Neural progenitor cell (in vitro differentiated cells): ENCODE measurements around the gene ABHD1. TPM values are rescaled to one million over a fixed set of nuclear protein-coding genes. Genes with fewer than 3 reads are reported as not detected.

Experiments used
- DNase-seq: peaks from one replicate; pipeline ENCODE4 v3.0.0-alpha.2; 2016; ENCODE audit warnings: low spot score
- H2AFZ ChIP-seq: fragments of 200-600 bp; sonication (generic); replicated peaks from 2 replicates; pipeline ENCODE4 v1.6.1; 2016; ENCODE audit warnings: antibody characterized with exemption
- H3F3A ChIP-seq: fragments of 200-600 bp; sonication (generic); 2 replicates; pipeline ENCODE4 v1.6.1; 2016; ENCODE audit warnings: antibody characterized with exemption, low read depth
- H3K27ac ChIP-seq: fragments of 200-600 bp; sonication (generic); 2 replicates; pipeline ENCODE4 v1.5.1; 2016; ENCODE audit warnings: mild to moderate bottlenecking
- H3K27me3 ChIP-seq: fragments of 200-600 bp; sonication (generic); 2 replicates; pipeline ENCODE4 v1.6.1; 2016; ENCODE audit warnings: mild to moderate bottlenecking, moderate library complexity
- H3K36me3 ChIP-seq: fragments of 200-600 bp; sonication (generic); 2 replicates; pipeline ENCODE4 v1.5.1; 2016
- H3K4me1 ChIP-seq: fragments of 200-600 bp; sonication (generic); 2 replicates; pipeline ENCODE4 v1.6.1; 2016; ENCODE audit warnings: mixed run types
- H3K4me2 ChIP-seq: fragments of 200-600 bp; sonication (generic); 2 replicates; pipeline ENCODE4 v1.6.1; 2016
- H3K4me3 ChIP-seq: fragments of 200-600 bp; sonication (generic); 2 replicates; pipeline ENCODE4 v1.5.1; 2016
- H3K79me2 ChIP-seq: fragments of 200-600 bp; sonication (generic); 2 replicates; pipeline ENCODE4 v1.6.1; 2016; ENCODE audit warnings: low read depth
- H3K9ac ChIP-seq: fragments of 200-600 bp; sonication (generic); 2 replicates; pipeline ENCODE4 v1.6.1; 2016
- H3K9me3 ChIP-seq: fragments of 200-600 bp; sonication (generic); 2 replicates; pipeline ENCODE4 v1.5.1; 2016; ENCODE audit warnings: low read depth
- H4K20me1 ChIP-seq: fragments of 200-600 bp; sonication (generic); 2 replicates; pipeline ENCODE4 v1.6.1; 2016; ENCODE audit warnings: low read depth
- H3K27ac Mint-ChIP-seq: 3 replicates; pipeline ENCODE4 v1.8.0; 2021; ENCODE audit warnings: mixed read lengths
- H3K27me3 Mint-ChIP-seq: 2 replicates; pipeline ENCODE4 v1.8.0; 2022; ENCODE audit warnings: low read depth, mild to moderate bottlenecking, inconsistent platforms, moderate library complexity, mixed read lengths; ENCODE audit not compliant: insufficient read depth
- H3K36me3 Mint-ChIP-seq: 3 replicates; pipeline ENCODE4 v1.8.0; 2021; ENCODE audit warnings: mixed read lengths
- H3K4me1 Mint-ChIP-seq: 3 replicates; pipeline ENCODE4 v1.8.0; 2021; ENCODE audit warnings: mixed read lengths
- H3K4me3 Mint-ChIP-seq: 3 replicates; pipeline ENCODE4 v1.8.0; 2021; ENCODE audit warnings: mild to moderate bottlenecking, moderate library complexity, mixed read lengths
- H3K9me3 Mint-ChIP-seq: 3 replicates; pipeline ENCODE4 v1.8.0; 2020; ENCODE audit warnings: mixed read lengths
- CTCF ChIP-seq: fragments of 200-600 bp; sonication (generic); IDR thresholded peaks from 2 replicates; pipeline ENCODE4 v1.5.1; 2017; ENCODE audit warnings: antibody characterized with exemption, mild to moderate bottlenecking
- EZH2 ChIP-seq: fragments of 200-600 bp; sonication (generic); IDR thresholded peaks from 2 replicates; pipeline ENCODE4 v1.6.1; 2017; ENCODE audit warnings: antibody characterized with exemption, mild to moderate bottlenecking, moderate library complexity
- EZH2phosphoT487 ChIP-seq: fragments of 200-600 bp; sonication (generic); IDR thresholded peaks from 2 replicates; pipeline ENCODE4 v1.6.1; 2017; ENCODE audit warnings: antibody characterized with exemption
- total RNA-seq: library from RNA; depleted of rRNA; stranded (reverse); fragments of >200 nt; gene quantifications from 2 replicates; pipeline ENCODE4 v1.2.3, GENCODE V29; 2015; ENCODE audit warnings: low replicate concordance

ABHD1 gene
- total RNA-seq, 1 donor from 2014 or later: 0.65 TPM

- peaks cover 9% of the 10 kb centered on the region for H3K4me1 Mint-ChIP-seq
- Histone ChIP-seq H3K27me3 (no peaks in the 10 kb centered on the region), H3K4me1 (no peaks in the 10 kb centered on the region), H3K9ac (no peak overlapping the region), H2AFZ (no peak overlapping the region), H3K36me3 (no peaks in the 10 kb centered on the region), H4K20me1 (no peaks in the 10 kb centered on the region), H3K9me3 (no peaks in the 10 kb centered on the region), H3K27ac (no peak overlapping the region), H3K79me2 (no peaks in the 10 kb centered on the region), H3K4me2 (no peak overlapping the region), H3F3A (no peaks in the 10 kb centered on the region), H3K4me3 (no peak overlapping the region)
- peak overlapping the region; percentile 37 for H3K27ac Mint-ChIP-seq
- H3K27me3 Mint-ChIP-seq: peaks cover 16% of the 10 kb centered on the region
- no peak overlapping the region for H3K4me3 Mint-ChIP-seq
- no peaks in the 10 kb centered on the region for H3K36me3 Mint-ChIP-seq
- no peaks in the 10 kb centered on the region for H3K9me3 Mint-ChIP-seq
- TF ChIP-seq CTCF (no peak), EZH2phosphoT487 (no peak), EZH2 (no peak)
- DNase-seq: no peak
Observed at GRCh38 chr2:27097341-27097740, 26.3 kb upstream of the ABHD1 start.

- Mint-ChIP-seq H3K4me3 (no peak overlapping the region), H3K36me3 (no peaks in the 10 kb centered on the region), H3K27ac (peak overlapping the region; percentile 76), H3K4me1 (peaks cover 9% of the 10 kb centered on the region), H3K27me3 (peaks cover 16% of the 10 kb centered on the region), H3K9me3 (no peaks in the 10 kb centered on the region)
- Histone ChIP-seq H3K9me3 (no peaks in the 10 kb centered on the region), H3F3A (no peaks in the 10 kb centered on the region), H3K27me3 (no peaks in the 10 kb centered on the region), H3K9ac (no peak overlapping the region), H3K4me2 (no peak overlapping the region), H3K4me1 (no peaks in the 10 kb centered on the region), H3K79me2 (no peaks in the 10 kb centered on the region), H3K27ac (no peak overlapping the region), H4K20me1 (no peaks in the 10 kb centered on the region), H3K36me3 (no peaks in the 10 kb centered on the region), H3K4me3 (no peak overlapping the region), H2AFZ (no peak overlapping the region)
- DNase-seq: no peak
- TF ChIP-seq EZH2 (no peak), CTCF (no peak)
Observed at GRCh38 chr2:27099334-27099955, 24.2 kb upstream of the ABHD1 start.

GRCh38 chr2:27100036-27100435 is 23.6 kb upstream of the ABHD1 start:
- Histone ChIP-seq H3K9me3 (no peaks in the 10 kb centered on the region), H2AFZ (no peak overlapping the region), H3F3A (no peaks in the 10 kb centered on the region), H3K27ac (no peak overlapping the region), H3K36me3 (no peaks in the 10 kb centered on the region), H3K27me3 (no peaks in the 10 kb centered on the region), H3K4me2 (no peak overlapping the region), H3K79me2 (no peaks in the 10 kb centered on the region), H3K9ac (no peak overlapping the region), H4K20me1 (no peaks in the 10 kb centered on the region), H3K4me1 (no peaks in the 10 kb centered on the region), H3K4me3 (no peak overlapping the region)
- TF ChIP-seq EZH2phosphoT487 (no peak), CTCF (no peak), EZH2 (no peak)
- no peak overlapping the region for H3K27ac Mint-ChIP-seq
- H3K9me3 Mint-ChIP-seq: no peaks in the 10 kb centered on the region
- H3K4me1 Mint-ChIP-seq: peaks cover 9% of the 10 kb centered on the region
- H3K4me3 Mint-ChIP-seq: peak overlapping the region; percentile 57
- peaks cover 16% of the 10 kb centered on the region for H3K27me3 Mint-ChIP-seq
- no peaks in the 10 kb centered on the region for H3K36me3 Mint-ChIP-seq
- DNase-seq: no peak
